Measurements from ENCODE around the gene CCDC15.

GRCh38 chr11:124988063-124988462 is 34.1 kb downstream of the CCDC15 start:
- TF ChIP-seq, protein P1, sequence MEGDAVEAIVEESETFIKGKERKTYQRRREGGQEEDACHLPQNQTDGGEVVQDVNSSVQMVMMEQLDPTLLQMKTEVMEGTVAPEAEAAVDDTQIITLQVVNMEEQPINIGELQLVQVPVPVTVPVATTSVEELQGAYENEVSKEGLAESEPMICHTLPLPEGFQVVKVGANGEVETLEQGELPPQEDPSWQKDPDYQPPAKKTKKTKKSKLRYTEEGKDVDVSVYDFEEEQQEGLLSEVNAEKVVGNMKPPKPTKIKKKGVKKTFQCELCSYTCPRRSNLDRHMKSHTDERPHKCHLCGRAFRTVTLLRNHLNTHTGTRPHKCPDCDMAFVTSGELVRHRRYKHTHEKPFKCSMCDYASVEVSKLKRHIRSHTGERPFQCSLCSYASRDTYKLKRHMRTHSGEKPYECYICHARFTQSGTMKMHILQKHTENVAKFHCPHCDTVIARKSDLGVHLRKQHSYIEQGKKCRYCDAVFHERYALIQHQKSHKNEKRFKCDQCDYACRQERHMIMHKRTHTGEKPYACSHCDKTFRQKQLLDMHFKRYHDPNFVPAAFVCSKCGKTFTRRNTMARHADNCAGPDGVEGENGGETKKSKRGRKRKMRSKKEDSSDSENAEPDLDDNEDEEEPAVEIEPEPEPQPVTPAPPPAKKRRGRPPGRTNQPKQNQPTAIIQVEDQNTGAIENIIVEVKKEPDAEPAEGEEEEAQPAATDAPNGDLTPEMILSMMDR (IDR thresholded peaks at IDR 0.05; ENCODE audit: low read length): no peak
- TF ChIP-seq EZH2 (optimal IDR thresholded peaks at IDR 0.05; ENCODE audit: low read depth, low read length): no peak
